Activated T-cell treated with anti-CD3 and anti-CD28 coated beads for 48 hours (primary cell): Measurements from ENCODE around the gene TMEM141.
"Not testable (repeated sequence)": the region's sequence is repeated elsewhere in the genome, so short reads cannot be mapped to it uniquely, and the experiment has no call there.

Source experiments
- DNase-seq: peaks from one replicate; pipeline ENCODE4 v3.0.0-alpha.2; 2020; ENCODE audit warnings: low read depth

Gene TMEM141

GRCh38 chr9:136794281-136794999 lies 3.3 kb downstream of the TMEM141 start:
- no peak for DNase-seq

- no peak for DNase-seq
Observed at GRCh38 chr9:136795000-136795348, 3.8 kb downstream of the TMEM141 start.

DNA sequence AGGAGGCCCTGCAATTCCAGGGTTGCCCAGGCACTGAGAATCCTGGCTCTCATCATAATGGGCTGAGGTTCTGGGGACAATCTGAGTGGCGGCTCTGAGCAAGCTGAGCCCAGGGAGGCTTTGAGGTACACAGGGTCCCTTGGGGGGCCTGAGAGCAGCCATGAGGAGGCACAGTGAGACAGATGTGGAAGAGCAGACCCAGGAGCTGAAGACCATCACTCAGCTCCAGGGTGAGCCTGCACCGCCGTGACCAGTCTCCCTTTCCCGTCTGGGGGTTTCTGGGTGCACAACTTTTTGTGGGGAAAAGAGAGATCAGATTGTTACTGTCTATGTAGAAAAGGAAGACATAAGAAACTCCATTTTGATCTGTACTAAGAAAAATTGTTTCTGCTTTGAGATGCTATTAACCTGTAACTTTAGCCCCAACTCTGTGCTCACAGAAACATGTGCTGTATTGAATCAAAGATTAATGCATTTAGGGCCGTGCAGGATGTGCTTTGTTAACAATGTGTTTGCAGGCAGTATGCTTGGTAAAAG lies 5.2 kb downstream of the TMEM141 start, which contains the start of gene CCDC183:
CCDC183 (plus strand) TSS at position 101 of the 537 bp plus-strand sequence; CDS start at position 161, 60 bp downstream.
- DNase-seq: no peak

- DNase-seq: not testable (repeated sequence)
Observed at GRCh38 chr9:136796775-136797347, 5.7 kb downstream of the TMEM141 start.

GRCh38 chr9:136798708-136799078 lies 7.5 kb downstream of the TMEM141 start:
- DNase-seq: no peak

- DNase-seq: no peak
Observed at GRCh38 chr9:136799079-136799853, 8.1 kb downstream of the TMEM141 start.

DNA sequence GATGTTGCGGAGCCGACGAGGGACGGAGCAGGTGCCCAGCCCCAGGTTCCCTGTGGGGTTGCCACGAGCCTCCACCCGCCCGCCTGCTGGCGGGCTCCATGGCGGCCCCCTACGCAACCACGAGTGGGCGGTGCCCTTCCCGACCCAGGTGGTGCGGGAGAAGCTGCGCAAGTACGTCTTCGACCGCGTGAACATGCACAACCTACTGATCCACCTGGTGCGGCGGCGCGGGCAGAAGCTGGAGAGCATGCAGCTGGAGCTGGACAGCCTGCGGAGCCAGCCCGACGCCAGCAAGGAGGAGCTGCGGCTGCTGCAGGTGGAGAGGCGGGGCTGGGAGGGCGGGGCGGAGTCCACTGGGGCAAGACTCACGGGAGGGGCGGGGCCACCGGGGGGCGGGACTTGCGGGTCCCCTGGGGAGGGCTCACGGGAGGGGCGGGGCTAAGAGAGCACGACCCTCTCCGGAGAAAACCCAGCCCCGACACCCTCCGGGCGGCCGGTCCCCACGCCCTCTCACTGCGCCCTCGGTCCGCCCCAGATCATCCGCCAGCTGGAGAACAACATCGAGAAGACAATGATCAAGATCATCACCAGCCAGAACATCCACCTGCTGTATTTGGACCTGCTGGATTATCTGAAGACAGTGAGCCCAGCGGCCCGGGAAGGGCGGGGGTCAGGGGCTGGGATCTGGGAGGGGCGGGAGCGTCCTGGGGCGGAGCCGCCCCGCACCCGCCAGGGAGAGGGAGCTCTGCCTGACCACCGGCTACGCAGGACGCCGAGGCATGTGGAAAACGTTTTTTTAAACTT lies 8.9 kb downstream of the TMEM141 start:
- DNase-seq: peak; percentile 84

GRCh38 chr9:136802321-136802720 lies 11.2 kb downstream of the TMEM141 start:
- DNase-seq: no peak

- DNase-seq: not testable (repeated sequence)
Observed at GRCh38 chr9:136803009-136803550, 11.9 kb downstream of the TMEM141 start.

GRCh38 chr9:136803551-136804508 lies 12.7 kb downstream of the TMEM141 start:
- DNase-seq: no peak

- no peak for DNase-seq
Observed at GRCh38 chr9:136804509-136805206, 13.5 kb downstream of the TMEM141 start.

DNA sequence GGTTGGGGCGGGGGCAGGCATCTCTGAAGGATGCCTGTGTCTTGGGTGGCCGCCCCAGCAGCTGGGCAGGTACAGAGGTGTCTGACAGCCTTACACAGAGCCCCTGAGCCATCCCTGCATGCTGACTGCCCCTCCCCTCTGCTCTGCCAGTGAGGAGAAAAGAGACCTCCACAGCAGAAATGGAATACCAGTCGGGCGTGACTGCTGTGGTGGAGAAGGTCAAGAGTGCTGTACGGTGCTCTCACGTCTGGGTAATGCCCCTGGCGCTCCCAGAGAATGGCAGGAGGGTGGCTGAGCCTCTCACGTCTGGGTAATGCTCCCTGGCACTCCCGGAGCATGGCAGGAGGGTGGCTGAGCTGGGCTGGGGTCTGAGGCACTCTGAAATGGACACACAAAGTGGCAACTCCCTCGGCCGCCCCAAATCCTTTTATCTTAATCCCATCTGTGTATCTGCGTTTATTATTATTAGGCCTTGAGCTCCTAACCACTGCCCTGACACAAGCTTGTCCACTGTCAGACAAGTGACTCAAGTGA lies 14.1 kb downstream of the TMEM141 start:
- DNase-seq: no peak

DNA sequence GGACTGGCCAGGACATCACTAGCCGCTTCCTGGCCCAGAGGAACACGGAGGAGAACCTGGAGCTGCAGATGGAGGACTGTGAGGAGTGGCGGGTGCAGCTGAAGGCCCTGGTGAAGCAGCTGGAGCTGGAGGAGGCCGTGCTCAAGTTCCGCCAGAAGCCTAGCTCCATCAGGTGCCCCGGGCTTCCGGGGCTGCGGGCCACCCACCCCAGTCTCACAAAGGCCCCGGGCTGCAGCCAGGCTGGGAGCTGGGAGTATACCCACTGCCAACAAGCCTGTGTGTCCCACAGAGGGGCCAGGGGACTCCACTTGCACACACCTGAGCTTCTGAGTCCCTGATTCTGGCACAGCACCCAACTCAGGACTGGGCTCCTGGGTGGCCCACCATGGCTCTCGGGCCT lies 14.9 kb downstream of the TMEM141 start:
- no peak for DNase-seq

DNA sequence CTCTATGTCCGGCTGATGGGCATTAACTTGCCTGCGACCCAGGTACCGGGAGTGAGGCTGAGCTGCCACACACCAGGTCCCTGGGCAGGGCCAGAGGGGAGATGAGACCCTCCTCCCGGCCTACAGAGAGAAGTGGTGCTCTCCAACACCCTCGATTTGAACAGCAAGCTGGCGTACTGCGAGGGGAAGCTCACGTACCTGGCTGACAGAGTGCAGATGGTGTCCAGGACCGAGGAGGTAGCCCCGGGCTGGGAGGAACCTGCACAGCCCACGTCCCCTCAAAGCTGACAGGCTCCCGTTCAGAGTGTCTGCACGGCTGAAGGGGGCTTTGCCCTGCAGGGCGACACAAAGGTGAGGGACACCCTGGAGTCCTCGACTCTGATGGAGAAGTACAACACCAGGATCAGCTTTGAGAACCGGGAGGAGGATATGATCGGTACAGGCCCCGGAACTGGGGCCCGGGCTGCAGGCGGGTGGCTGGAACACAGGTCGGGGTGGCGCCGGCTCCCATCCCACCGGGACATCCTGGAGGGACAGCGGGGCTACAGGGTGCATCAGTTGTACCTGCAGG lies 15.6 kb downstream of the TMEM141 start:
- DNase-seq: no peak

- DNase-seq: peak; percentile 81
Observed at GRCh38 chr9:136807281-136808074, 16.3 kb downstream of the TMEM141 start, which contains the start of gene RABL6. RABL6 (plus strand) TSS chr9:136807948; CDS start chr9:136808197, 249 bp downstream.

DNA sequence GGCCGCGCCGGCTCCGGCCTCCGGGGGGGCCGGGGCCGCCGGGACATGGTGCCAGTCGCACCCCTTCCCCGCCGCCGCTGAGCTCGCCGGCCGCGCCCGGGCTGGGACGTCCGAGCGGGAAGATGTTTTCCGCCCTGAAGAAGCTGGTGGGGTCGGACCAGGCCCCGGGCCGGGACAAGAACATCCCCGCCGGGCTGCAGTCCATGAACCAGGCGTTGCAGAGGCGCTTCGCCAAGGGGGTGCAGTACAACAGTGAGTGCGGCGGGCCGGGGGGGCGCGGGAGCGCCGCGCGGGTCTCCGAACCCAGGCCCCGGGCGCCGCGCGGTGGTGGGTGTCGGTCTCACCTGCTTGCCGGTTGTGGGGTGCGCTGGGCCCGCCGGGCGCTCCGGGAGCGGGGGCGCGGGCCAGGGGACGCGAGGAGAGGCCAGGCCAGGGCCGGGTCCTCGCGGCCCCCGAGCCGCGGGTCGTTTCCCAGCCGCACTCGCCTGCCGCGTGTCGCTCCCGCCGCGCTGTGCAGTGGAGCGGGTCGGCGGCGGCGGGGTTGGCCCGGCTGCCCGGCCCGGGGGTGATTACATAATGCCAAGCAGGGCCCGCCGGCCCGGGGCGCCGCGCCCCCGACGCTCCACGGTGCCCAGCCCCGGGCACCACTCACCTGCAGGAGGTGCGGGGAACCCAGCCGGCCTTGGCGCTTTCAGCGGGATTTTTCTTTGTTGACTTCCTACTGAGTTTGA lies 17.1 kb downstream of the TMEM141 start:
- DNase-seq: peak; percentile 34

DNA sequence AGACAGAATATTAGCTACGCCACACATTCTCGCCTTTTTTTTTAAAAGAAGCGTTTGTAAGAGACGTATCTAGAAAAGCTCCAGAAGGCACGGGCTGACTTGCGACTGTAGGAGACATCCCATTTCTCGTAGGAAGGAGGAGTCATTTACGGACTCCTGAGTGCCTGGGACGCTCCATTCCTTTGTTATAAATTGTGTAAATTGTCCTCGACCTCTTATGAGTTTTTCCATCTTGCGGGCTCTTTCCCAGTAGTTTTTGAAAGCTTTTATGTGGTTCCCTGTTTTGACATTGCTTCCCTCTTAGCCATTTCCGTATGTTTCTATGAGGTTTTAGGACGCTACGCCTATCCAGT lies 17.6 kb downstream of the TMEM141 start:
- no peak for DNase-seq
